Measurements from ENCODE around the gene PITX2. TPM values are rescaled to one million over a fixed set of nuclear protein-coding genes. Genes with fewer than 3 reads are reported as not detected.

Gene PITX2
- total and polyA plus RNA-seq, 2 of the 8 experiments (the other 6 are each of a cell fraction or from before 2014, with no cell fraction given) = 0.09 to 0.67 TPM

DNA sequence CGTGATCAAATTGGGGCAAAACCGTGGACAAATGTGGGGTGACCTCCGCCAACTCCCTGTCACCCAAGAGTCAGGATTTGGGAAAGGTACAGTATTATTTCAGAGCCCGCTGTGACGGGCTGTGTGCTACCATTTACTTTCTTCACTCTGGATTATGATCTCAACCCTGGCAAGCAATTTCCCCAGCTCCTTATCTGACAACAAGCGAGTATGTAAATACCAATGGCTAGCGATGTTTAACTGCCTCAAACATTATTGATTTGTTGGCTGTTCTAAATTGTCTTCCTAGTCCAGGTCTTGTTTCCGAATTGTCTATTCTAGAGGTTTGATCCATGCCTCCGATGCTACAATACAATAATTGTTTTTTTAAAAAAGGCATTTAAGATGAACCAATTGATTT lies 17.7 kb upstream of the PITX2 start (continued):
- TF ChIP-seq, protein P1, sequence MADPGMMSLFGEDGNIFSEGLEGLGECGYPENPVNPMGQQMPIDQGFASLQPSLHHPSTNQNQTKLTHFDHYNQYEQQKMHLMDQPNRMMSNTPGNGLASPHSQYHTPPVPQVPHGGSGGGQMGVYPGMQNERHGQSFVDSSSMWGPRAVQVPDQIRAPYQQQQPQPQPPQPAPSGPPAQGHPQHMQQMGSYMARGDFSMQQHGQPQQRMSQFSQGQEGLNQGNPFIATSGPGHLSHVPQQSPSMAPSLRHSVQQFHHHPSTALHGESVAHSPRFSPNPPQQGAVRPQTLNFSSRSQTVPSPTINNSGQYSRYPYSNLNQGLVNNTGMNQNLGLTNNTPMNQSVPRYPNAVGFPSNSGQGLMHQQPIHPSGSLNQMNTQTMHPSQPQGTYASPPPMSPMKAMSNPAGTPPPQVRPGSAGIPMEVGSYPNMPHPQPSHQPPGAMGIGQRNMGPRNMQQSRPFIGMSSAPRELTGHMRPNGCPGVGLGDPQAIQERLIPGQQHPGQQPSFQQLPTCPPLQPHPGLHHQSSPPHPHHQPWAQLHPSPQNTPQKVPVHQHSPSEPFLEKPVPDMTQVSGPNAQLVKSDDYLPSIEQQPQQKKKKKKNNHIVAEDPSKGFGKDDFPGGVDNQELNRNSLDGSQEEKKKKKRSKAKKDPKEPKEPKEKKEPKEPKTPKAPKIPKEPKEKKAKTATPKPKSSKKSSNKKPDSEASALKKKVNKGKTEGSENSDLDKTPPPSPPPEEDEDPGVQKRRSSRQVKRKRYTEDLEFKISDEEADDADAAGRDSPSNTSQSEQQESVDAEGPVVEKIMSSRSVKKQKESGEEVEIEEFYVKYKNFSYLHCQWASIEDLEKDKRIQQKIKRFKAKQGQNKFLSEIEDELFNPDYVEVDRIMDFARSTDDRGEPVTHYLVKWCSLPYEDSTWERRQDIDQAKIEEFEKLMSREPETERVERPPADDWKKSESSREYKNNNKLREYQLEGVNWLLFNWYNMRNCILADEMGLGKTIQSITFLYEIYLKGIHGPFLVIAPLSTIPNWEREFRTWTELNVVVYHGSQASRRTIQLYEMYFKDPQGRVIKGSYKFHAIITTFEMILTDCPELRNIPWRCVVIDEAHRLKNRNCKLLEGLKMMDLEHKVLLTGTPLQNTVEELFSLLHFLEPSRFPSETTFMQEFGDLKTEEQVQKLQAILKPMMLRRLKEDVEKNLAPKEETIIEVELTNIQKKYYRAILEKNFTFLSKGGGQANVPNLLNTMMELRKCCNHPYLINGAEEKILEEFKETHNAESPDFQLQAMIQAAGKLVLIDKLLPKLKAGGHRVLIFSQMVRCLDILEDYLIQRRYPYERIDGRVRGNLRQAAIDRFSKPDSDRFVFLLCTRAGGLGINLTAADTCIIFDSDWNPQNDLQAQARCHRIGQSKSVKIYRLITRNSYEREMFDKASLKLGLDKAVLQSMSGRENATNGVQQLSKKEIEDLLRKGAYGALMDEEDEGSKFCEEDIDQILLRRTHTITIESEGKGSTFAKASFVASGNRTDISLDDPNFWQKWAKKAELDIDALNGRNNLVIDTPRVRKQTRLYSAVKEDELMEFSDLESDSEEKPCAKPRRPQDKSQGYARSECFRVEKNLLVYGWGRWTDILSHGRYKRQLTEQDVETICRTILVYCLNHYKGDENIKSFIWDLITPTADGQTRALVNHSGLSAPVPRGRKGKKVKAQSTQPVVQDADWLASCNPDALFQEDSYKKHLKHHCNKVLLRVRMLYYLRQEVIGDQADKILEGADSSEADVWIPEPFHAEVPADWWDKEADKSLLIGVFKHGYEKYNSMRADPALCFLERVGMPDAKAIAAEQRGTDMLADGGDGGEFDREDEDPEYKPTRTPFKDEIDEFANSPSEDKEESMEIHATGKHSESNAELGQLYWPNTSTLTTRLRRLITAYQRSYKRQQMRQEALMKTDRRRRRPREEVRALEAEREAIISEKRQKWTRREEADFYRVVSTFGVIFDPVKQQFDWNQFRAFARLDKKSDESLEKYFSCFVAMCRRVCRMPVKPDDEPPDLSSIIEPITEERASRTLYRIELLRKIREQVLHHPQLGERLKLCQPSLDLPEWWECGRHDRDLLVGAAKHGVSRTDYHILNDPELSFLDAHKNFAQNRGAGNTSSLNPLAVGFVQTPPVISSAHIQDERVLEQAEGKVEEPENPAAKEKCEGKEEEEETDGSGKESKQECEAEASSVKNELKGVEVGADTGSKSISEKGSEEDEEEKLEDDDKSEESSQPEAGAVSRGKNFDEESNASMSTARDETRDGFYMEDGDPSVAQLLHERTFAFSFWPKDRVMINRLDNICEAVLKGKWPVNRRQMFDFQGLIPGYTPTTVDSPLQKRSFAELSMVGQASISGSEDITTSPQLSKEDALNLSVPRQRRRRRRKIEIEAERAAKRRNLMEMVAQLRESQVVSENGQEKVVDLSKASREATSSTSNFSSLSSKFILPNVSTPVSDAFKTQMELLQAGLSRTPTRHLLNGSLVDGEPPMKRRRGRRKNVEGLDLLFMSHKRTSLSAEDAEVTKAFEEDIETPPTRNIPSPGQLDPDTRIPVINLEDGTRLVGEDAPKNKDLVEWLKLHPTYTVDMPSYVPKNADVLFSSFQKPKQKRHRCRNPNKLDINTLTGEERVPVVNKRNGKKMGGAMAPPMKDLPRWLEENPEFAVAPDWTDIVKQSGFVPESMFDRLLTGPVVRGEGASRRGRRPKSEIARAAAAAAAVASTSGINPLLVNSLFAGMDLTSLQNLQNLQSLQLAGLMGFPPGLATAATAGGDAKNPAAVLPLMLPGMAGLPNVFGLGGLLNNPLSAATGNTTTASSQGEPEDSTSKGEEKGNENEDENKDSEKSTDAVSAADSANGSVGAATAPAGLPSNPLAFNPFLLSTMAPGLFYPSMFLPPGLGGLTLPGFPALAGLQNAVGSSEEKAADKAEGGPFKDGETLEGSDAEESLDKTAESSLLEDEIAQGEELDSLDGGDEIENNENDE (IDR thresholded peaks at IDR 0.05; ENCODE audit: insufficient replicate concordance, low read length) = no peak
- no peak for TF ChIP-seq KDM4A (IDR thresholded peaks at IDR 0.05; ENCODE audit: low read depth, low read length, severe bottlenecking)
- TF ChIP-seq BCL11A (IDR thresholded peaks at IDR 0.05; ENCODE audit: low read depth in 2 of 2, low read length in 2 of 2) = no peak
- TF ChIP-seq, protein P2, sequence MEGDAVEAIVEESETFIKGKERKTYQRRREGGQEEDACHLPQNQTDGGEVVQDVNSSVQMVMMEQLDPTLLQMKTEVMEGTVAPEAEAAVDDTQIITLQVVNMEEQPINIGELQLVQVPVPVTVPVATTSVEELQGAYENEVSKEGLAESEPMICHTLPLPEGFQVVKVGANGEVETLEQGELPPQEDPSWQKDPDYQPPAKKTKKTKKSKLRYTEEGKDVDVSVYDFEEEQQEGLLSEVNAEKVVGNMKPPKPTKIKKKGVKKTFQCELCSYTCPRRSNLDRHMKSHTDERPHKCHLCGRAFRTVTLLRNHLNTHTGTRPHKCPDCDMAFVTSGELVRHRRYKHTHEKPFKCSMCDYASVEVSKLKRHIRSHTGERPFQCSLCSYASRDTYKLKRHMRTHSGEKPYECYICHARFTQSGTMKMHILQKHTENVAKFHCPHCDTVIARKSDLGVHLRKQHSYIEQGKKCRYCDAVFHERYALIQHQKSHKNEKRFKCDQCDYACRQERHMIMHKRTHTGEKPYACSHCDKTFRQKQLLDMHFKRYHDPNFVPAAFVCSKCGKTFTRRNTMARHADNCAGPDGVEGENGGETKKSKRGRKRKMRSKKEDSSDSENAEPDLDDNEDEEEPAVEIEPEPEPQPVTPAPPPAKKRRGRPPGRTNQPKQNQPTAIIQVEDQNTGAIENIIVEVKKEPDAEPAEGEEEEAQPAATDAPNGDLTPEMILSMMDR (IDR thresholded peaks at IDR 0.05; ENCODE audit: control extremely low read depth in 1 of 3, insufficient read depth in 1 of 3, low read depth in 1 of 3, low read length in 3 of 3) = no peak
- TF ChIP-seq, protein P3, sequence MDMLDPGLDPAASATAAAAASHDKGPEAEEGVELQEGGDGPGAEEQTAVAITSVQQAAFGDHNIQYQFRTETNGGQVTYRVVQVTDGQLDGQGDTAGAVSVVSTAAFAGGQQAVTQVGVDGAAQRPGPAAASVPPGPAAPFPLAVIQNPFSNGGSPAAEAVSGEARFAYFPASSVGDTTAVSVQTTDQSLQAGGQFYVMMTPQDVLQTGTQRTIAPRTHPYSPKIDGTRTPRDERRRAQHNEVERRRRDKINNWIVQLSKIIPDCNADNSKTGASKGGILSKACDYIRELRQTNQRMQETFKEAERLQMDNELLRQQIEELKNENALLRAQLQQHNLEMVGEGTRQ (IDR thresholded peaks at IDR 0.05; ENCODE audit: low read length) = no peak
- no peak for TF ChIP-seq JUN (IDR thresholded peaks at IDR 0.05; ENCODE audit: low read depth, low read length)
- no peak for TF ChIP-seq CTBP2 (IDR thresholded peaks at IDR 0.05; ENCODE audit: borderline replicate concordance, insufficient read depth, insufficient read length, low read length)
- TF ChIP-seq POLR2AphosphoS5 (IDR thresholded peaks at IDR 0.05; ENCODE audit: low read depth, low read length) = no peak
